GM18873 (cell line): ENCODE measurements around the gene TBC1D3B.
"Not testable (repeated sequence)": the region's sequence is repeated elsewhere in the genome, so short reads cannot be mapped to it uniquely, and the experiment has no call there.

ENCODE experiments used
- ATAC-seq: cut with Tn5 transposase; IDR thresholded peaks from one replicate; pipeline ENCODE4 v1.9.1; 2021; ENCODE audit warnings: mild to moderate bottlenecking, moderate library complexity, moderate number of reproducible peaks; ENCODE audit not compliant: unreplicated experiment, low FRiP score

The TBC1D3B gene

GRCh38 chr17:36201506-36201905 lies 25.1 kb upstream of the TBC1D3B start:
- ATAC-seq, result not testable (repeated sequence)

GRCh38 chr17:36201102-36201501 lies 24.7 kb upstream of the TBC1D3B start:
- ATAC-seq, result not testable (repeated sequence)

- ATAC-seq, result peak; percentile 17
Observed at GRCh38 chr17:36198831-36199465, 22.5 kb upstream of the TBC1D3B start.

GRCh38 chr17:36197387-36197703 lies 20.9 kb upstream of the TBC1D3B start:
- peak; percentile 14 for ATAC-seq

- ATAC-seq, result no peak
Observed at GRCh38 chr17:36196131-36196486, 19.7 kb upstream of the TBC1D3B start.

GRCh38 chr17:36195434-36196130 lies 19.1 kb upstream of the TBC1D3B start:
- ATAC-seq, result no peak

GRCh38 chr17:36194832-36195433 lies 18.5 kb upstream of the TBC1D3B start:
- ATAC-seq, result not testable (repeated sequence)

- not testable (repeated sequence) for ATAC-seq
Observed at GRCh38 chr17:36194147-36194831, 17.9 kb upstream of the TBC1D3B start.

GRCh38 chr17:36193216-36193775 lies 16.9 kb upstream of the TBC1D3B start:
- no peak for ATAC-seq

- ATAC-seq, result not testable (repeated sequence)
Observed at GRCh38 chr17:36190549-36191330, 14.3 kb upstream of the TBC1D3B start.

GRCh38 chr17:36189993-36190392 lies 13.6 kb upstream of the TBC1D3B start:
- not testable (repeated sequence) for ATAC-seq

GRCh38 chr17:36188891-36189306 lies 12.5 kb upstream of the TBC1D3B start:
- ATAC-seq, result no peak

- not testable (repeated sequence) for ATAC-seq
Observed at GRCh38 chr17:36187943-36188665, 11.7 kb upstream of the TBC1D3B start.

- ATAC-seq, result not testable (repeated sequence)
Observed at GRCh38 chr17:36186810-36187763, 10.7 kb upstream of the TBC1D3B start.

- ATAC-seq, result no peak
Observed at GRCh38 chr17:36185416-36185815, 9.0 kb upstream of the TBC1D3B start.

GRCh38 chr17:36184023-36184765 lies 7.8 kb upstream of the TBC1D3B start:
- no peak for ATAC-seq

- no peak for ATAC-seq
Observed at GRCh38 chr17:36183001-36183971, 6.8 kb upstream of the TBC1D3B start.
